Peyer's patch (tissue), 4 donors: ENCODE data around the gene GKN1.

Experiments
- POLR2A ChIP-seq, 2 donors: fragments of 450-650 bp; IDR thresholded peaks; one replicate each; pipeline ENCODE4 v1.5.1; 2017; ENCODE audit warnings: antibody characterized with exemption in 2 of 2, mild to moderate bottlenecking in 2 of 2, moderate library complexity in 2 of 2
- TF ChIP-seq, protein P1 (sequence below), 6 experiments: fragments of 450-650 bp in 4 of 6; fragments of 200-600 bp in 2 of 6; sonication (generic) in 1 of 6; IDR thresholded peaks; one replicate each; pipeline ENCODE4 v1.5.1; 2017 to 2019; ENCODE audit warnings: antibody characterized with exemption in 6 of 6, mild to moderate bottlenecking in 3 of 6, moderate library complexity in 1 of 6

GRCh38 chr2:68997401-68997800 lies 23.0 kb downstream of the GKN1 start:
- TF ChIP-seq, protein P1, sequence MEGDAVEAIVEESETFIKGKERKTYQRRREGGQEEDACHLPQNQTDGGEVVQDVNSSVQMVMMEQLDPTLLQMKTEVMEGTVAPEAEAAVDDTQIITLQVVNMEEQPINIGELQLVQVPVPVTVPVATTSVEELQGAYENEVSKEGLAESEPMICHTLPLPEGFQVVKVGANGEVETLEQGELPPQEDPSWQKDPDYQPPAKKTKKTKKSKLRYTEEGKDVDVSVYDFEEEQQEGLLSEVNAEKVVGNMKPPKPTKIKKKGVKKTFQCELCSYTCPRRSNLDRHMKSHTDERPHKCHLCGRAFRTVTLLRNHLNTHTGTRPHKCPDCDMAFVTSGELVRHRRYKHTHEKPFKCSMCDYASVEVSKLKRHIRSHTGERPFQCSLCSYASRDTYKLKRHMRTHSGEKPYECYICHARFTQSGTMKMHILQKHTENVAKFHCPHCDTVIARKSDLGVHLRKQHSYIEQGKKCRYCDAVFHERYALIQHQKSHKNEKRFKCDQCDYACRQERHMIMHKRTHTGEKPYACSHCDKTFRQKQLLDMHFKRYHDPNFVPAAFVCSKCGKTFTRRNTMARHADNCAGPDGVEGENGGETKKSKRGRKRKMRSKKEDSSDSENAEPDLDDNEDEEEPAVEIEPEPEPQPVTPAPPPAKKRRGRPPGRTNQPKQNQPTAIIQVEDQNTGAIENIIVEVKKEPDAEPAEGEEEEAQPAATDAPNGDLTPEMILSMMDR (IDR thresholded peaks at IDR 0.05): no peak
- no peak for TF ChIP-seq POLR2A (IDR thresholded peaks at IDR 0.05)
